HepG2 (cell line): ENCODE measurements around the gene MLH1. TPM values are rescaled to one million over a fixed set of nuclear protein-coding genes. Genes with fewer than 3 reads are reported as not detected.

Experiments
- CBX1 ChIP-seq: IDR thresholded peaks from one replicate; pipeline ENCODE4 v1.6.1; 2016; ENCODE audit warnings: antibody characterized with exemption, low read depth
- GTF2F1 ChIP-seq: fragments of 150-350 bp; IDR thresholded peaks from 2 replicates; pipeline ENCODE4 v1.6.1; 2014; ENCODE audit warnings: low read length
- MIXL1 ChIP-seq: IDR thresholded peaks from 2 replicates; pipeline ENCODE4 v1.6.1; 2016
- MTA3 ChIP-seq: sonication (generic); formaldehyde crosslinking; IDR thresholded peaks from 2 replicates; pipeline ENCODE4 v1.4.0; 2020; ENCODE audit warnings: missing genetic modification reagents
- TMF1 ChIP-seq: sonication (generic); formaldehyde crosslinking; IDR thresholded peaks from 2 replicates; pipeline ENCODE4 v1.8.1; 2022; ENCODE audit warnings: low read depth, missing genetic modification reagents
- ZNF101 ChIP-seq: sonication (generic); formaldehyde crosslinking; IDR thresholded peaks from 2 replicates; pipeline ENCODE4 v1.4.0; 2020; ENCODE audit warnings: mild to moderate bottlenecking, low read depth, missing genetic modification reagents, borderline replicate concordance
- ZNF629 ChIP-seq: sonication (generic); formaldehyde crosslinking; conservative IDR thresholded peaks from 2 replicates; pipeline ENCODE4 v1.5.0; 2020; ENCODE audit warnings: missing genetic modification reagents
- polyA plus RNA-seq, 8 experiments: library from polyadenylated mRNA; depleted of rRNA in 3 of 8; stranded (reverse) in 7 of 8; unstranded in 1 of 8; fragments of >200 nt; fragmentation: Illumina TruSeq in 4 of 8; extraction: Trizol in 4 of 8; gene quantifications; 2 replicates each; pipeline versions ENCODE4 v1.2.1 to v1.2.3, GENCODE V29; 2011 to 2016; ENCODE audit warnings: low read depth in 4 of 8, missing spikeins in 1 of 8, mixed read lengths in 1 of 8; ENCODE audit not compliant: insufficient read depth in 1 of 8
- total RNA-seq, 5 experiments: library from RNA; depleted of rRNA; stranded (reverse); fragments of >200 nt; fragmentation: Illumina TruSeq; extraction: Trizol; gene quantifications; 2 replicates each; pipeline ENCODE4 v1.2.3, GENCODE V29; 2016; ENCODE audit warnings: low read depth in 1 of 5
- TF ChIP-seq, protein P1 (sequence below): sonication (generic); formaldehyde crosslinking; IDR thresholded peaks from 2 replicates; pipeline ENCODE4 v1.4.0; 2020; ENCODE audit warnings: missing genetic modification reagents
- TF ChIP-seq, protein P2 (sequence below): sonication (generic); formaldehyde crosslinking; IDR thresholded peaks from 2 replicates; pipeline ENCODE4 v1.5.1; 2020; ENCODE audit warnings: missing genetic modification reagents, mild to moderate bottlenecking, borderline replicate concordance
- TF ChIP-seq, protein P3 (sequence below): sonication (generic); formaldehyde crosslinking; IDR thresholded peaks from 2 replicates; pipeline ENCODE4 v1.4.0; 2020; ENCODE audit warnings: missing genetic modification reagents, borderline replicate concordance
- TF ChIP-seq, protein P4 (sequence below): sonication (generic); formaldehyde crosslinking; IDR thresholded peaks from 2 replicates; pipeline ENCODE4 v1.5.1; 2020; ENCODE audit warnings: missing genetic modification reagents, mild to moderate bottlenecking, borderline replicate concordance

MLH1 gene
- total and polyA plus RNA-seq, 2 of the 13 experiments (the other 11 are each of a cell fraction or from before 2014, with no cell fraction given) = 29.5 to 70.8 TPM

DNA sequence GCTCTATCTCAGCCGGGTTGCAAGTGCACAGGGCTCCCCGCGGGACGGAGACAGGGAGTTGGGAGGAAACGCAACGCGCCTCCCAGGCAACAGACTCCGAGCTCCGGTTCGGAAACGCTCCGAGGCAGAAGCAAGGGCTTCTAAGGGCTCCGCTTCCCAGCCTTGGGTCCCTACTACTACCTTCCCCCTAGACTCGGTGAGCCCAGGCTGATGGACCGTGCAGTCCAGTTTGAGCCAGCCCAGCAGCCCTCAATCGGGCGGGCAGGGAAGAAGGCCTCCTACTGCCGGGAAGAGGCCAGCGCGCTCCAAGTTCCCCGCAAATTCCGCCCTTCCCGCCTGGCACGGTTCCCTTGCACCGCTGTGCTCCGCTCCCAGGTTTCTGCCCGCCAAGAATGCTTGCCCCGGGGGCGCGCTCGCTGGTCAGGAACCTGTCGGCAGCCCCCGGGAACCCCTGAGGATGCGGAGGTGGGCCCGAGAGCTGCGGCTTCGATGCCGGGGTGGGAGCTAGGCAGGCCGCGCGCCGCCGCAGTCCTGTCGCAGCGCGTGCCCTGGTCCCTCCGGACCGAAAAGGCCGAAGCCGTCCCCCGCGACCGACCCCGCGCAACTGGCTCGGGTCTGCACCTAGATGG lies 49.2 kb upstream of the MLH1 start (continued):
- TF ChIP-seq, protein P1, sequence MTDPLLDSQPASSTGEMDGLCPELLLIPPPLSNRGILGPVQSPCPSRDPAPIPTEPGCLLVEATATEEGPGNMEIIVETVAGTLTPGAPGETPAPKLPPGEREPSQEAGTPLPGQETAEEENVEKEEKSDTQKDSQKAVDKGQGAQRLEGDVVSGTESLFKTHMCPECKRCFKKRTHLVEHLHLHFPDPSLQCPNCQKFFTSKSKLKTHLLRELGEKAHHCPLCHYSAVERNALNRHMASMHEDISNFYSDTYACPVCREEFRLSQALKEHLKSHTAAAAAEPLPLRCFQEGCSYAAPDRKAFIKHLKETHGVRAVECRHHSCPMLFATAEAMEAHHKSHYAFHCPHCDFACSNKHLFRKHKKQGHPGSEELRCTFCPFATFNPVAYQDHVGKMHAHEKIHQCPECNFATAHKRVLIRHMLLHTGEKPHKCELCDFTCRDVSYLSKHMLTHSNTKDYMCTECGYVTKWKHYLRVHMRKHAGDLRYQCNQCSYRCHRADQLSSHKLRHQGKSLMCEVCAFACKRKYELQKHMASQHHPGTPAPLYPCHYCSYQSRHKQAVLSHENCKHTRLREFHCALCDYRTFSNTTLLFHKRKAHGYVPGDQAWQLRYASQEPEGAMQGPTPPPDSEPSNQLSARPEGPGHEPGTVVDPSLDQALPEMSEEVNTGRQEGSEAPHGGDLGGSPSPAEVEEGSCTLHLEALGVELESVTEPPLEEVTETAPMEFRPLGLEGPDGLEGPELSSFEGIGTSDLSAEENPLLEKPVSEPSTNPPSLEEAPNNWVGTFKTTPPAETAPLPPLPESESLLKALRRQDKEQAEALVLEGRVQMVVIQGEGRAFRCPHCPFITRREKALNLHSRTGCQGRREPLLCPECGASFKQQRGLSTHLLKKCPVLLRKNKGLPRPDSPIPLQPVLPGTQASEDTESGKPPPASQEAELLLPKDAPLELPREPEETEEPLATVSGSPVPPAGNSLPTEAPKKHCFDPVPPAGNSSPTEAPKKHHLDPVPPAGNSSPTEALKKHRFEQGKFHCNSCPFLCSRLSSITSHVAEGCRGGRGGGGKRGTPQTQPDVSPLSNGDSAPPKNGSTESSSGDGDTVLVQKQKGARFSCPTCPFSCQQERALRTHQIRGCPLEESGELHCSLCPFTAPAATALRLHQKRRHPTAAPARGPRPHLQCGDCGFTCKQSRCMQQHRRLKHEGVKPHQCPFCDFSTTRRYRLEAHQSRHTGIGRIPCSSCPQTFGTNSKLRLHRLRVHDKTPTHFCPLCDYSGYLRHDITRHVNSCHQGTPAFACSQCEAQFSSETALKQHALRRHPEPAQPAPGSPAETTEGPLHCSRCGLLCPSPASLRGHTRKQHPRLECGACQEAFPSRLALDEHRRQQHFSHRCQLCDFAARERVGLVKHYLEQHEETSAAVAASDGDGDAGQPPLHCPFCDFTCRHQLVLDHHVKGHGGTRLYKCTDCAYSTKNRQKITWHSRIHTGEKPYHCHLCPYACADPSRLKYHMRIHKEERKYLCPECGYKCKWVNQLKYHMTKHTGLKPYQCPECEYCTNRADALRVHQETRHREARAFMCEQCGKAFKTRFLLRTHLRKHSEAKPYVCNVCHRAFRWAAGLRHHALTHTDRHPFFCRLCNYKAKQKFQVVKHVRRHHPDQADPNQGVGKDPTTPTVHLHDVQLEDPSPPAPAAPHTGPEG (CRISPR knock-in tag) = no peak
- TF ChIP-seq, protein P2, sequence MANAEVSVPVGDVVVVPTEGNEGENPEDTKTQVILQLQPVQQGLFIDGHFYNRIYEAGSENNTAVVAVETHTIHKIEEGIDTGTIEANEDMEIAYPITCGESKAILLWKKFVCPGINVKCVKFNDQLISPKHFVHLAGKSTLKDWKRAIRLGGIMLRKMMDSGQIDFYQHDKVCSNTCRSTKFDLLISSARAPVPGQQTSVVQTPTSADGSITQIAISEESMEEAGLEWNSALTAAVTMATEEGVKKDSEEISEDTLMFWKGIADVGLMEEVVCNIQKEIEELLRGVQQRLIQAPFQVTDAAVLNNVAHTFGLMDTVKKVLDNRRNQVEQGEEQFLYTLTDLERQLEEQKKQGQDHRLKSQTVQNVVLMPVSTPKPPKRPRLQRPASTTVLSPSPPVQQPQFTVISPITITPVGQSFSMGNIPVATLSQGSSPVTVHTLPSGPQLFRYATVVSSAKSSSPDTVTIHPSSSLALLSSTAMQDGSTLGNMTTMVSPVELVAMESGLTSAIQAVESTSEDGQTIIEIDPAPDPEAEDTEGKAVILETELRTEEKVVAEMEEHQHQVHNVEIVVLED (CRISPR knock-in tag) = no peak
- TF ChIP-seq ZNF629 (CRISPR knock-in tag) = no peak
- TF ChIP-seq MIXL1 (CRISPR knock-in tag) = no peak
- TF ChIP-seq CBX1 = no peak
- TF ChIP-seq, protein P3, sequence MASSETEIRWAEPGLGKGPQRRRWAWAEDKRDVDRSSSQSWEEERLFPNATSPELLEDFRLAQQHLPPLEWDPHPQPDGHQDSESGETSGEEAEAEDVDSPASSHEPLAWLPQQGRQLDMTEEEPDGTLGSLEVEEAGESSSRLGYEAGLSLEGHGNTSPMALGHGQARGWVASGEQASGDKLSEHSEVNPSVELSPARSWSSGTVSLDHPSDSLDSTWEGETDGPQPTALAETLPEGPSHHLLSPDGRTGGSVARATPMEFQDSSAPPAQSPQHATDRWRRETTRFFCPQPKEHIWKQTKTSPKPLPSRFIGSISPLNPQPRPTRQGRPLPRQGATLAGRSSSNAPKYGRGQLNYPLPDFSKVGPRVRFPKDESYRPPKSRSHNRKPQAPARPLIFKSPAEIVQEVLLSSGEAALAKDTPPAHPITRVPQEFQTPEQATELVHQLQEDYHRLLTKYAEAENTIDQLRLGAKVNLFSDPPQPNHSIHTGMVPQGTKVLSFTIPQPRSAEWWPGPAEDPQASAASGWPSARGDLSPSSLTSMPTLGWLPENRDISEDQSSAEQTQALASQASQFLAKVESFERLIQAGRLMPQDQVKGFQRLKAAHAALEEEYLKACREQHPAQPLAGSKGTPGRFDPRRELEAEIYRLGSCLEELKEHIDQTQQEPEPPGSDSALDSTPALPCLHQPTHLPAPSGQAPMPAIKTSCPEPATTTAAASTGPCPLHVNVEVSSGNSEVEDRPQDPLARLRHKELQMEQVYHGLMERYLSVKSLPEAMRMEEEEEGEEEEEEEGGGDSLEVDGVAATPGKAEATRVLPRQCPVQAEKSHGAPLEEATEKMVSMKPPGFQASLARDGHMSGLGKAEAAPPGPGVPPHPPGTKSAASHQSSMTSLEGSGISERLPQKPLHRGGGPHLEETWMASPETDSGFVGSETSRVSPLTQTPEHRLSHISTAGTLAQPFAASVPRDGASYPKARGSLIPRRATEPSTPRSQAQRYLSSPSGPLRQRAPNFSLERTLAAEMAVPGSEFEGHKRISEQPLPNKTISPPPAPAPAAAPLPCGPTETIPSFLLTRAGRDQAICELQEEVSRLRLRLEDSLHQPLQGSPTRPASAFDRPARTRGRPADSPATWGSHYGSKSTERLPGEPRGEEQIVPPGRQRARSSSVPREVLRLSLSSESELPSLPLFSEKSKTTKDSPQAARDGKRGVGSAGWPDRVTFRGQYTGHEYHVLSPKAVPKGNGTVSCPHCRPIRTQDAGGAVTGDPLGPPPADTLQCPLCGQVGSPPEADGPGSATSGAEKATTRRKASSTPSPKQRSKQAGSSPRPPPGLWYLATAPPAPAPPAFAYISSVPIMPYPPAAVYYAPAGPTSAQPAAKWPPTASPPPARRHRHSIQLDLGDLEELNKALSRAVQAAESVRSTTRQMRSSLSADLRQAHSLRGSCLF = no peak
- no peak for TF ChIP-seq TMF1 (CRISPR knock-in tag)
- no peak for TF ChIP-seq ZNF101 (CRISPR knock-in tag)
- no peak for TF ChIP-seq GTF2F1
- no peak for TF ChIP-seq MTA3 (CRISPR knock-in tag)
- TF ChIP-seq, protein P4, sequence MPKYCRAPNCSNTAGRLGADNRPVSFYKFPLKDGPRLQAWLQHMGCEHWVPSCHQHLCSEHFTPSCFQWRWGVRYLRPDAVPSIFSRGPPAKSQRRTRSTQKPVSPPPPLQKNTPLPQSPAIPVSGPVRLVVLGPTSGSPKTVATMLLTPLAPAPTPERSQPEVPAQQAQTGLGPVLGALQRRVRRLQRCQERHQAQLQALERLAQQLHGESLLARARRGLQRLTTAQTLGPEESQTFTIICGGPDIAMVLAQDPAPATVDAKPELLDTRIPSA (CRISPR knock-in tag) = no peak
